Hepatic stellate cell (primary cell): ENCODE results near the gene DNAH9.

Experiments
- DNase-seq: peaks from one replicate; pipeline ENCODE4 v3.0.0; 2011; ENCODE audit warnings: low spot score

The DNAH9 gene

DNA sequence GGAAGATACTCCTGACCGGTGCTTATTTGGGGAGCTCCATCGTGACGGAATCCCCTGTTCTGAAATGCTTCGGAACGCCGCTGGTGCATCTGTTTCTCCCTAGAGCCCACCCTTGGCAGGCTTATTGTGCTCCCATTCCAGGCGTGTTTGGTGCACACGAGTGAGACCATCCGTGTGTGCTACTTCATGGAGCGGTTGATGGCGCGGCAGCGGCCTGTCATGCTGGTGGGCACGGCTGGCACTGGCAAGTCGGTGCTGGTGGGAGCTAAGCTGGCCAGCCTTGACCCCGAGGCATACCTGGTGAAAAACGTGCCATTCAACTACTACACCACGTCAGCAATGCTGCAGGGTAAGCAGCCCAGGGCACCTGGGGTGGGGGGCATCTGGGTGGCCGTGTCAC, 170.7 kb downstream of the DNAH9 start:
- DNase-seq, result no peak

DNA sequence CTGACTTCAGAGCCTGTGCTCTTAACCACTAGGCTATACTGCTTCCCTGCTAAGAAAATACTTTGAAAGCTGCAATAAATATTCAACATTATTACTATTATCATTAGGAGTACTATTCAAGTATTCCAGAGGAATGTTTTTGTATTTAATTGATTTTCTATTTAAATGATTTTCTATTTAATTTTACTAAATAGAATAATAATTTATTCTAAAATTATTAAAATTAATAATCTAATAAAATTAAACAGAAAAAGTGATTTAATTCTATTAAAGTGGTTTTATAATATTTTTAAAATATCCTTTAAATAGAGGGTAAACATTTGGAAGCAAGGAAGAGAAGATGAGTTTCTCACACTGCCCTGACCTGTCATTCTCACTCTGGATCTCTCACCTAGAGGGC, 173.8 kb downstream of the DNAH9 start:
- no peak for DNase-seq

DNA sequence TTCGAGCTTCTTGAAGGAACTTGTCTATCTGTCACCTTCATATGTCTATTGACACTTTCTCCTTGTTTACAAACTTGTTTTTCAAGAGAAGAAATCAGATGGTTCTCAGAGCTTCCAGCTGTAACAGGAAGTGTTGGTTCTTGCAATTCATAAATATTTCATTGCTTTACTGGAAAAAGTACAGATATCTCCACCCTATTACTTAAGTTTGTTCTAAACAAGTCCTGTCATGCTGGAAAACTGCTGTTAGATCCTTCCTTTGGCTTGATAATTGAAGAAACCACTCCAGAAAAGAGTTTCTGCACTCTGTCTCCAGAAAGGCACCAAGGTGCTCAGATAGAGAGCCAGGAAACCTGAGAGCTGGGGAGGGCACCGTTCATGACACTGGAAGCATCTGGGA, 181.6 kb downstream of the DNAH9 start:
- no peak for DNase-seq

DNA sequence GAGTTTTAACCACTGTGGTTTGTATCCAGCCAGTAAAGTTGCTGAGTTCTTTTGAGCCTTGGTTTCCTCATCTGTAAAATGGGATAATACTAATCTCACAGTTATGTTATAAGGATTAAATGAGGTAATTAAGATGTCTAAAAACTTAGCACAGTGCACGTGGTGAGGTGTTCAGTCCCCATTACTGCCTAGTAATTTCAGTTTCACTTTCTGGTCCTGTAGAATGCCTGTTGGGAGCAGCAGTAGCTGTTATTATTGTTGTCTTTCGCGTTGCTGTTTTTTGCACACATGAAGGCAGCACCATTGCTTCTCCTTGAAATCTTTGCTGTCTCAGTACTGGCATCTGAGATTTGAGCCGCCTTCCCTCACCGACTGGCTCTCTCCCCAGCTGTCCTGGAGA, 182.4 kb downstream of the DNAH9 start:
- no peak for DNase-seq

DNA sequence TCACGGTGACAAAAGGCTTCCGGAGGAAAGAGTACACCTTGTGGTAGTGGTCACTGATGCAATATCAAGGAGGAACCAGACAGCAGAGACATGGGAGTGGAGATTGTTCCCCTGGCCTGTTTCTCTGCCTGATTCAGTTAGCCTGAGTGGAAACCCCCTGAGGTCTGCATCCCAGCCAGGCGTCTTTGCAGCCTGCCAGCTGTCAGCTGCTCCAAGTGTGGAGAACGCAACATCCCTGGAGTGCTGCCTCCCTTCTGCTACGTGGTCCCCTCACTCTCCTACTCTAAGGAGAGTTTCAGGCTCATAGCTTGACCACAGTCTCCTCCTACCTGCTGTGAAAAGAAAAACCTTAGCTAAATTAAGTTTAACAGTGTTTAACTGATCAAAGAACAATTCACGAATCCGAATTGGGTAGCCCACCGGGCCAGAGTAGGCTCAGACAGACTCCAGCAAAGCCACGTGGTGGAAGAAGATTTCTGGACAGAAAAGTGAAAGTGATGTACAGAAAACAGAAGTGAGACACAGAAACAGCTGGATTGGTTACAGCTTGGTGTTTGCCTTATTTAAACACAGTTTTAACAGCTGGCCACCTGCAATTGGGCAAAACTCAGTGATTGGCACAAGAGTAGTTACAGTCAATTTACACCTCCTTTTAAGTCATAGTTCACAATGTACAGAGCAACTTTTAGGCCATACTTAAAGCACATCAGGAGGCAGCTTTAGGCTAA, 188.6 kb downstream of the DNAH9 start:
- DNase-seq, result no peak

DNA sequence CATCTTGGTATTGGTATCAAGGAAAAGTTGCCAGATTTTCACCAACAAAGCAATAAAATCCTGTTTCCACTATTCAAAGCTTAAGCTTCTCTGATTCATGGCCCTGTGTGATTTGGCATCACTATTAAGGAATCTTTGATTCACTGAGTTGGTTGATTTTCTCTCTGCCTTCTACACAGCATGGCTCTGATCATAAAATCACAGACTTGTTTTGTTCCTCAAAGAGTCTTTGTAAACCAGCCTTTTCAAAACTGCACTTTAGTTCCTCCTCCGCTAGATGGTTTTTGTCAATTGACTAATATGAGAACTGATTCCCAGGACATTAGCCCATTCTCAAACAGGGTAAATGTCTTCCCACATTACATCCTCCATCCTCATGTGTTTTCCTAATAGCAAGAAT, 197.6 kb downstream of the DNAH9 start:
- no peak for DNase-seq

DNA sequence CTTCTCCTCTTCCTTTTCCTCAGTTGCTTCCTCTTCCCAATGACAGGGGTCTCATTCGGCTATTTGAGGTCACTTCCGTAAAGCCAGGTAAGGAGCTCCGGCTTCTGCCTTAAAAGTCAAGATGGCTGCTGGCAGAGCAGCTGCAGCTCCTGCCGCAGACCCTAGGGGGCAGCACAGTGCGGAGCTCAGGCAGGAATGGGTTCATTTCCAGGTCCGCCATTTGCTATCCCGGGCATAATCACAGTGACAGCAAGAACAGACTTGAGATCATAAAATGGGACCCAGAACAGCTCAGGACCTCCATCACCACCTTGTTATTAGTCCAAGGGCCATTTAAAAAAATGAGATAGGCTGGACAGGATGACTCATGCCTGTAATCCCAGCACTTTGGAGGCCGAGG, 199.5 kb downstream of the DNAH9 start:
- no peak for DNase-seq

DNA sequence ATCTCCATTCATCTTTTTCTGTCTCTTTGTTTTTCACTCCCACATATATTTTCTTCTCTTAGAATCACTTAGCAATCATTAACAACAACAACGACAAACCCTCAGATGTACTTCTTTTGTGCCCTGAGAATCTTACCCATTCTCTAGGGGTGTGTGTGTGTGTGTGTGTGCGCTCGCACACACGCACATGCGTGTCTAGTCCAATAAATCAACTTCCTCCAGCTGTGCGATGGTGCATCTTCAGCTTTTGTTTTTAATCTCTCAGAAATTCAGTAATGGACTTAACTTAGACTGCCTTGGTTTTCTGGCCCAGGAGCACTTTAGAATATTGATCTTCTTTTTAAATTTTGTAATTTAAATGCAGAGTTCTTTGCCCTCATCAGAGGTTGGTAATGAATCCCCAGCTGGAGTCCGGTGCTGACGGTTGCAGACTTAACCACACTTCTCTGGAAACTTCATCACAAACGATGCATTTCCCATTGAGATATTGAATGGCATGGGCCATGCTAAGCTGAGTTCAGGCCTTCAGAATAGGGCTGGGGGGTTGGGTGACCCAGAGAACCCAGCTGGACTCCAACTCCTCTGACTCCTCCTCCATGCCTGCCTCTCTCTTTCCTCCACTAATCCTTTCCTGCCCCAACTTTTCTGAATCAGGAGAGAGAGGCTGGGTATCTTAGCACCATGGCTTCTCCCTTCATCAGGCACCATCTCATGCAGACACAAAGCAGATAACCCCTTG, 205.1 kb downstream of the DNAH9 start:
- no peak for DNase-seq

DNA sequence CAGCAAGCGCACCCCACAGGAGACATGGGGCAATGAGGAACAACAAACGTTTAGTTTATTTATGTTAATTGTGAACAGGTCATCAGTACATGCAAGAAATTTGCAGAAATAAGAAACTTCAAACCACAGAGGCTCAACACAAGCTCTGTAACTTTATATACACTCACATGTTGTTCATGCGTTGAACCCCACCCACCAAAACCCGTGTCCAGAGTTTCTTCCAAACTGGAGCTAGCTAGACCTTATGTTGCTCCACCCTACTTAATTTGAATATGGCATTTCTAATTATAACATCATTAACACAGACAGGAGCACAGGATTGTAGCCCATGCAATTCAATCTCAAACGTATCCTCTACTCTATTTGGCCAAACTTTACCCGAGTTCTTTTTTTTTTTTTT, 206.9 kb downstream of the DNAH9 start:
- no peak for DNase-seq

DNA sequence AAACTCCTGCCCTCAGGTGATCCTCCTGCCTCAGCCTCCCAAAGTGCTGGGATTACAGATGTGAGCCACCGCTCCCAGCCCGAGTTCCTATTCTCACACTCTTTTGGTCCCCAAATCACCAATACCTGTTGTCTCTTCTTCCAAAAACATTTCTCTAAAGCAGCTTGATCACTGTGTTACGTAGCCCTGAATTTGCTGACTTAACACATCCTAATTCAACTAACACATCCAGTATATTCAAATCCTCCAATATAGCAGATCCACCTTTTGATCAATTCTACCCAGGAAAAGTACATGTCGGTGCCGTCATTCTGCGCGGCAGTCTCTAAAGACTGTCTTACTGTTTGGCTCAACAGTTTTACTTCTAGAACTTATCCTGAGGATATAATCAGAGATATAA, 207.7 kb downstream of the DNAH9 start:
- DNase-seq, result no peak

DNA sequence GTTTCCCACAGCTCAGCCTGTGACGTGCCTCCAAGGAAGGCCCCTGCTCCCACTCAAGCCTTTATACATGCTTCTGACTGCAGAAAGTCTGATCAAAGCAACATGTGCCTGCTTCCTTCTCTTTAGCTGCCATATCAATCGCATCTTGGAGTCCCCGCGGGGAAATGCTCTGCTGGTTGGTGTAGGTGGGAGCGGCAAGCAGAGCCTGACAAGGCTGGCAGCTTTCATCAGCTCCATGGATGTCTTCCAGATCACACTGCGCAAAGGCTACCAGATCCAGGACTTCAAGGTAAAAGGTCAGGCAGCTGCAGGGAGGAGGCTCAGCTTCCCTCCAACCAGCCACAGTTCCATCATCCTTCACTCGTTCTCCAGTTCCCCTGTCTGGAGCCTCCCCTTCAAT, 209.3 kb downstream of the DNAH9 start:
- no peak for DNase-seq

DNA sequence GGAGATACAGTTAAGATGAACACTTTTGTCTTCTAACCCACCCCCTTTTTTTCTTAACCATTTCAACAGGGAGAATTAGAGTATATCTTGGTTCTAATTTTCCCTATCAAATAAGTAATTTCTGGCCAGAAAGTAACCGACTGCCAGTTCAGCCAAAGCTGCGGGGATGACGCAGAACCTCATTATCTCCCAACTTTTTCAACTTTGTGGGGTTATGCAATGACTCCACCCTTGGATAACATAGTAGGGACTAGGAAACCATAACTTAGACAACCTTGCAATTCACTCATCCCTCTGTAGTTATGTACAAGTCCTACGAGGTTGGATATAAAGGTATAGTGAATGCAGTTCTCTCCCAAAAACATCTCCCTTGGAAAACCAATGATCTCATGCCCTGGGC, 215.0 kb downstream of the DNAH9 start:
- DNase-seq, result no peak

DNA sequence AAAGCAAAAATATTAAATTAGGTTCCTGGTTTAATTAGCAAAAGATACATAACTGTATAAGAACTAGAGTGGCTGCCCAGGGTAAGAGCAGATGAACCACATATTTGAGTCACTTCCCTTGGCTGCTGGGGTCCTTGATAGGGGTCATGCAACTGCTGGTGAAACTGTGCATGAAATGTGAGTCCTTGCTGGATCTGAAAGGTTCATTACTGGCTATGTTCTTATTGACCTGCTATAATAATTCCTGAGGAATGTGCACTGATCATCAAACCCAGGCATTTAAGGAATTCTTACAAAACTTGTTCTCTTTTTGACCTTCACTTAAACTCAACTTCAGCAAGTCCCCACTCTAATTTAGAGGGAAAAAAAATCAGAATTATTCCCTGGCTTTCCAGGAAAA, 215.6 kb downstream of the DNAH9 start:
- DNase-seq, result no peak

DNA sequence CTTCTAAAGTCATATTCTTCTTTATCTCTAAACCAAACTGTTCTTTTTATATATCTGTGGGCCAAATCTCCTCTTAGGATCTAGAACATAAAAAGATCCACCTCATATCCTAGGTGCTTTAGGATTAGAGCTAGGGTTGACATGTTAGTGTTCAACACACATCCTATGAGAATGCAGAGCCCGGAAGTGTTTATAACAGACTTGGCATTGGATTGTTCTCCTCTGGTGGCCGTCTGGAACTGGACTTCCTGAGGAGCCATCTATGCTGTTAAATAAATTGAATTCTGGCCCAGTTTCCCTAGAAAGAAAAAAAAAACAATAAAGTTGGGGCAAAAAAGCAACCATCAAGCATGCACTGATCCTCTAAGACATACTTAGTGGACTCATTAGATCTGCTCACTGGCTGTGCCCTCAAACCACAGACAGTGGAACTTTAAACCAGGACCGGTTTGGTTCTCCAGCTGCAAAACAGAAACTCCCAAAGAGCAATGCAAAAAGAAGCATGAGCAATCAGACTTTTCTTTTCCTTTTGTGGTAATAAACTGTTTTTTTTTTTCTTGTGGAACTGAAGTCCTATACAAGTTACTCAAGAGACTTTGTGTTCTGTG, 216.5 kb downstream of the DNAH9 start:
- DNase-seq, result no peak

DNA sequence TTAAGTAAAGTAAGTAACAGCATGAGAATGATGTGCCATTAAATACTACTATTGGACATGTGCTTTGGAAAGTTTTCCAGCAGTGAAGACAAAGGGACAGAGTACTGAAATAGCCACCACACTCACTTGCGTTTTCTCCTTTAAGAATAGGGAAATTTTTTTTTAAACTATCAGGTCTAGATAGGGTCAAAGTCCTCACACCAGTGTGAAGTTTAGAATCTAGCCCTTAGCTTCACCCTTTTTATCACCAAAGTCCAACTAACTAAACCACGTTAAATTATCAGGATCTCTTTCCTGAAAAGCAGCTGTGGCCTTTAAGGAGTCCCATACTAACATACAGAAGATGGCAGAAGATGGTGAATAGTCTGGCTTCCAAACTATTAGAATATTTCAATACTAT, 218.1 kb downstream of the DNAH9 start:
- no peak for DNase-seq

DNA sequence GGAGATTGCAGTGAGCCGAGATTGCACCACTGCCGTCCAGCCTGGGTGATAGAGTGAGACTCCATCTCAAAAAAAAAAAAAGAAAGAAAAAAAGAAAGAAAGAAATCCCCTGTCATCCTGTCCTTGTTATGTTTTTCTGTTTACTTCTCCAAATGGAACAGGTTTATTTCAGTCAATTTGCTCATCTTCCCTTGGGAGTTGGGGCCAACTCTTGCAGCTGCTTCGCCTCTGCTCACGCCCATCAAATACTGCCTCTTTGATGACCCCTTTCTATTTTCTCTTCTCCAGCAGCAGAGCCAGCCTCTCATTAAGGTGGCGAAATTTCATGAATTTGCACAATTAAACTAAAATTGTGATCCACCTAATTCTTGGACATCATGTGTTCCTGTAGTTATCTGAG, 225.6 kb downstream of the DNAH9 start:
- DNase-seq, result no peak

DNA sequence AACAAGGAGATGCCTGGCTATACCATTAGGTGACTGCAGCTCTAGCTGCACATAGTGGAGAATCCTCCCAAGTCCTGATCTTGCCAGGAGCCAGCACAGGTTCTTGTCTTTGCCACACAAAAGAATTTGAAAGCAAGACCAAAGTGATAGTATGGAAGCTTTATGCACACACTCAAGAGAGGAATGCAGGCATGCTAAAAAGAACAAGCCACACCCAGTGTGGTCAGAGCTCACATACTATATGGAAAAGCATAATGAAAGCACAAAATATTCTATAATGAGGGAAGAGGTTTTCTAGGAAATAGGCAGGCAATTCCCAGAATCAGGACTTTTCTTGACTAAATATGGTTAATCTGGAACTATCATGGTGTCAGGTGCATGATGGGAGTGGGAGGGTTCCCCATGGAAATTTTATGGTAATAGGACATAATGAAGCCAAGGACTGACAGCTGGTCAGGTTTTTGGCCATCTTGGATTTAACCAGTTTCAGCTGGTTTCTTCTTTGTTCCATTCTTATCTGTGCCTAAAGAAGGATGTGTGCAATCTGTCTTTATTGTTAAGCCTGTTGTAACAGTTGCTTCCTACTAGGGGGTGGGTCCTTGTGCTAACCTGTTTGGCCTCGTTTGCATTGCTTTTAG, 227.4 kb downstream of the DNAH9 start:
- no peak for DNase-seq

DNA sequence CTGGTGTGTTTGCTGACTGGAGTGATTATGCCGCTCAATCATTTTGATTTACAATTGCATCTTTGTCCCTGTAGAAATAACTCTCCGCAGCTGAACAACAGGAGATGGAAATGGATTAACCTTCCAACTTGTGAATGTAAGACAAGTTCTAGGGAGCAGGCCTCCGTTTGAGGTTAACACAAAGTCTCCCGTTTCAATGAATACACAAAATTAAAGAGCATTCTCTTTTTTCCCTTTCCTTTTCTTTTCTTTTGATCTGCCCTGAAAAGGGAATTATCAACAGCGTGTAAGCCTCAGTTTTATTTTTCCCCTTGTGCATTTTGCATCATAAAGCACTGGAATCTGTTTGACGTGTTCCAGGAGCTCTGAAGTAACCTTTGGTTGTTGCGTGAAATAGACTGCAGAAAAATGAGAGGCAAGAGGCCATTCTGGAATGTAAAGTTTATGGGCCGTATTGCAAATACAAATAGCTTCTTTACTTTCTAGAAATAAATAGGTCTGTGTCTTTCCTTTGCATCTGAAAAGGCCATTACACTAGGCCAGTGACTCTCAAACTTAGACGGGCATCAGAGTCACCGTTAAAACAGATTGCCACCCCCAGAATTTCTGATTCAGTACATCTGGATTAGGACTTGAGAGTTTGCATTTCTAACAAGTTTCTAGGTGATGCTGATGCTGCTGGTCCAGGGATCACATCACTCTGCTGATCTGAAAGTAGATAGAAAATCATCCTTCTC, 234.3 kb downstream of the DNAH9 start:
- no peak for DNase-seq

DNA sequence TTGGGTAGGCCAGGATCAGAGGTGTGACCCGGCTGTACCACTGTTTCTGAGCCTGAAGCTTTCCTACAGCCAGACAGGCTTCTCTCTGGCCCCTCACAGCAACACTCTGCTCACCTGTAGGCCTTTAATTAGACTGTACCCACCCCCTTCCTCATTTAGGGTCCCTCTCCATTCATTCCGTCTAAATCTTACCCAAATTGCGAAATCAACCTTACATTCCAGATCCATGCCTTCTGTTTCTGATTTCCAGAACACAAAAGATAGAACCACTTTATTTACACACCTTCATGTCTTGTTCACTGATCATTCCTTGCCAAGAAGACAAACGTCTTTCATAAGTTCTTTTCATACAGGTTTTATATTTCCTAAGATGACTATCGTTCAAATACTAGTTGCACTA, 238.2 kb downstream of the DNAH9 start:
- DNase-seq, result no peak

DNA sequence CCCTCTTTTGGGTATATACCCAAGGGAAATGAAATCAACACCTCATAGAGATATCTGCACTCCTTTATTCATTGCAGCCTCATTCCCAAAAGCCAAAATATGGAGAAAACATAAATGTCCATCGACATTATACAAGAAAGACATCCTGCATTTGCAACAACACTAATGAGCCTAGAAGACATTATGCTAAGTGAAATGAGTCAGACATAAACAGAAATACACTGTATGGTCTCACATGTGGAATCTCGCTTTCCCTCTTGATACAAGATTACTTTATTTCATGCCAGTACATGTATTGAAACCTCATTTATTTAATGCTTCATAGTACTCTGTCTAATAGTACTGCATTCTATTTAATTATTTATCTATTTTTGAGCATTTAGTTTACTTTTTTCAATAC, 241.8 kb downstream of the DNAH9 start:
- no peak for DNase-seq

DNA sequence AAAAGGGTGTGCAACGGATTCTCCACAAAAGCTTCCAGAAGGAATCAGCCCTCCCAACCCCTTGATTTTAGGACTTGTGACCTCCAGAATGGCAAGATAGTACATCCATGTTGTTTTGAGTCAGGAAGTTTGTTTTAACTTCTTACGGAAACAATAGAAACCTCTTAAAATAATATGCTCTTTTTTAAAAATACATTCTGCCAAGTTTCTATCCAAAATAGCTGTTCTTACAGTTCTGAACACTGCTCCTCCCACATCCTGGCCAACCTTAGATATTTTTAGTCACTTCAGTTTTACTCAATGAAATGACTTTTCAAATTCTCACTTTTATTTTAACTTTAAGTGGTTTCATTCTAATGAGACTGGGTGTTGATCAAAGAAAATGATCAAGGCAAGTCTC, 242.6 kb downstream of the DNAH9 start:
- no peak for DNase-seq

DNA sequence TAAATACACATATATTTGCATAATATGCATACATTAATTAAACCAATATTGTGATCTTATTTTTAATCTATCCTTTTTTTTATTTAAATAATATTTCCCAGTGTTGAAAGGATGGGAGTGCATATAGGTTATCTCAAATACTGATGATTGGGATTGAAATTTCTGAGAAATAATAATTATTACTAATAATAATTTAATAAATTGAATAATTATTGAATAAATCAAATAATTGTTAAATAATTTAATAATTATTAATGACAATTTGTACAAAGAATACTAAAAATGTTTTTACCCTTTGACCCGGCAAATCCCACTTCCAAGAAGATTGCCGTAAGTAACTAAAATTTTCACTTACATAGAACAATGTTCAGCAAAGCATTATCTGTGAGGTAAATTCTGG, 250.1 kb downstream of the DNAH9 start:
- DNase-seq, result no peak
